GM12892 (cell line): ENCODE data around the gene VPS16.
"Not testable (repeated sequence)": the region's sequence is repeated elsewhere in the genome, so short reads cannot be mapped to it uniquely, and the experiment has no call there.

Experiments
- DNase-seq: peaks from one replicate; pipeline ENCODE4 v3.0.0; 2011; ENCODE audit not compliant: insufficient read length
- FAIRE-seq: peaks from 2 replicates; lab custom pipeline; 2011; peaks lifted over from hg19 to GRCh38; lab: Jason Lieb, UNC
- POLR2A ChIP-seq: IDR thresholded peaks from 2 replicates; pipeline ENCODE4 v1.6.1; 2011; ENCODE audit warnings: low read depth, low read length, control low read depth
- POLR2AphosphoS5 ChIP-seq: IDR thresholded peaks from 2 replicates; pipeline ENCODE4 v1.6.1; 2011; ENCODE audit warnings: low read depth, low read length, control low read depth
- TAF1 ChIP-seq: IDR thresholded peaks from 2 replicates; pipeline ENCODE4 v1.6.1; 2011; ENCODE audit warnings: low read depth, mild to moderate bottlenecking, control low read depth, low read length, borderline replicate concordance

Gene VPS16

DNA sequence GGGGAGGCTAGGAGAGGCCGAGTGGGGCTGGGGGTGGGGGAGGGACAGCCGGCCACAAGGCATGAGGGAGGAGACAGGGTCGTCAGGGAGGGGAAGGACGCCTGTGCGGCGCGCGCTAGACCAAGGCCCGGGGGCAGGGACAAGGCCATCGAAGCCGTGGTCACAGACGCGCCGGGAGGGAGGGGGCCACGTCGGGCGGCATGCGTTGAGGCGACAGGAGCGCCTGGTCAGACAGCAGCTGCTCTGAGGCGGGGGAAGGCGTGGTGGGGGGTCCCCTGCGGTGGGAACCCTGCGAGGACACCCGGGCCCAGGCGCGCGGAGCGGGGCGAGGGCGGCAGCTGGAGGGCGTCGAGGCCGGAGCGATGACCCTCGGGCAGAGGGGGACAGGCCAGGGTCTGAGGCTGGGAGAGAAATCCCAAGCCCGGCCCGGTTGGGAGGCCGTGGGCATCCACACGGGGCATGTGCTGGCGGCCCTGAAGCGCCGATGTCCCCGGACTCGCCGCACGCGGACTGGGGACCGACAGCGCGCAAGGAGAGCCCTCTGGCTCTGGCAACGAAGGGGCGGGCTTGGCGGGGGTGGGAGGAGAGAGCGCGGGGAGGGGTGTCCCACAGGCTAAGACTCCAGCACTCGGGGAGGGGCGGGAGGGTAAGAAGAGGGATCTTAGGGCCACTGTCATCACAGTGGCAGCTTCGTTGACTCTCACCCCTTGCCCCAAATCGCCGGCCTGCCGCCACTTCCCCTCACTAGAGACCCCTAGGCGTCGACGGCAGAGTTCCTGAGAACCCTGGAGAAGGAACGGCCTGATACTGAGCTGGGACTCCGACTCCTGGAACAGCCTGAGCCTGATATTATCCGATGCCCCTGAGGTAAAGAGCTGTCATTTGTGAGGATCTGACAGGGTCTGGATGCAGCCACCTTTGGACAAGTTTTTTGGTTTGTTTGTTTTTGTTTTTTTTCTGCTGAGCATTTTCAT is 19.4 kb upstream of the VPS16 start:
- TF ChIP-seq POLR2A (no peak), TAF1 (no peak), POLR2AphosphoS5 (no peak)
- no peak for FAIRE-seq
- DNase-seq: no peak

DNA sequence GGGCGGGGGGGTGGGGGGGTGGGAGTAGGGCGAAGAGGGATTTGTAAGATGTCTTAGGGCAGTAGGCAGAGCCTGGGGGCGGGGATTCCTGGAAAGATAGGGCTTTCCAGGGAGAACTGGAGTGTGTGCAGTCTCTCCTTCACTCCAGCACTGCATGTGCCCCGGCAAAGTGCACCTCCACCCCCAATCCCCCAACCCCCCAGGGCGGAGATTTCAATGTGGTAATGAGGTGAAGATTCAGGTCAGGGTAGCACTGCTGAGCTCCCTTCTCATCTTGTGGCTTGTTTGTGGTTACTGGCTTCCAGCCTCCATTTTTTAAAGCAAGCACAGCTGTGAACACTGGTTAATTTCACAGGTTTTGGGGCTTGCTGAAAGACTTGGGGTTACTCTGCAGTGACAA is 18.5 kb upstream of the VPS16 start:
- no peak for DNase-seq

DNA sequence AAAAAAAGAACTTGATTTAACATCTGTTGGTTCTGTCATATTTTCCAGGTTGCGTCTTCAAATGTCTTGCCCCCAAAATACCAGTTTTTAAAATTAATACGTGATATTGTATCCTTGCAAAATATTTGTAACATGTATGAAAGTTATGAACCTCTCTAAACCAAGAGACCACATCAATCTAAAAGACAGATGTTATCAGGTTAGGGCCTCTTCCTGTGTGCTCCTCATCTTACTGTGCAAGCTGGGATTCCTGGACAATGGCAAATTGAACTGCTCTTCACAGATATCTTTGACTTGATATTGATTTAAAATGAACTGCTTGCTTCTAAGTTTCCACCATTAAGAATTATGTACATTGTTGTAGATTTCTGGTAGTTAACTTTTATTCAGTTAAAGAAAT is 14.8 kb upstream of the VPS16 start:
- FAIRE-seq (no peak), DNase-seq (no peak)

More for the DNA sequence above, 18.5 kb upstream of the VPS16 start:
- no peak for FAIRE-seq
- TF ChIP-seq TAF1 (no peak), POLR2A (no peak)

DNA sequence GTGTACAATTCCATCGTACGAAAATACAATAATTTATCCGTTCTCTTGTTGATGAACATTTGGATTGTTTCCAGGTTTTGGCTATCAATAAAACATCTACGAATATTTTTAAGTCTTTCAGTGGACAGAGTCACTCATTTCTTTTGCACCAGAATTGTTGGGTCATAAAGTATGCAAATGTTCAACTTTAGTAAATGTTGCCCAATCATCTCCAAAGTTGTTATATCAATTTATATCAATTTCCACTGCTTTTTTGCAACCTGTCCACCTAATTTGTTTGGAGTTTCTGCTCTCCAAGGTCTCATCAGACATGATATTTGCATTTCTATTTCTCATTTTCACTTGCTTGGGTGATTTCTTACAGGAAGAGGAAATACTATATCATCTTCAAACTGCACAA is 13.9 kb upstream of the VPS16 start:
- no peak for FAIRE-seq
- no peak for DNase-seq
- TF ChIP-seq TAF1: no peak
- TF ChIP-seq POLR2A: no peak
- TF ChIP-seq POLR2AphosphoS5: no peak

More for the DNA sequence above, 14.8 kb upstream of the VPS16 start:
- TF ChIP-seq POLR2AphosphoS5 (no peak), TAF1 (no peak), POLR2A (no peak)

DNA sequence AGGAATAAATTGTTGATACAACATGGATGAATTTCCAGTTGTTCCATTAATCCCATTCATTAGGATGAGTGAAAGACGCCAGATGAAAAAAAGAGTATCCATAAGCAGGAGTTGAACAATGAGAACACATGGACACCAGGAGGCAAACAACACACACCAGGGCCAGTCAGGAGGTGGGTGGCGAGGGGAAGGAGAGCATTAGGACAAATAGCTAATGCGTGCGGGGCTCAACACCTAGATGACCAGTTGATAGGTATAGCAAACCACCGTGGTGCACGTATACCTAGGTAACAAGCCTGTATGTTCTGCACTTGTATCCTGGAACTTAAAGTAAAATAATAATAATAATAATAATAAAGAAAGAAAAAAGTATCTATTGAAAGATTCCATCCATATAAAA is 11.2 kb upstream of the VPS16 start:
- TF ChIP-seq TAF1 (no peak), POLR2AphosphoS5 (no peak), POLR2A (no peak)
- DNase-seq (no peak), FAIRE-seq (no peak)

DNA sequence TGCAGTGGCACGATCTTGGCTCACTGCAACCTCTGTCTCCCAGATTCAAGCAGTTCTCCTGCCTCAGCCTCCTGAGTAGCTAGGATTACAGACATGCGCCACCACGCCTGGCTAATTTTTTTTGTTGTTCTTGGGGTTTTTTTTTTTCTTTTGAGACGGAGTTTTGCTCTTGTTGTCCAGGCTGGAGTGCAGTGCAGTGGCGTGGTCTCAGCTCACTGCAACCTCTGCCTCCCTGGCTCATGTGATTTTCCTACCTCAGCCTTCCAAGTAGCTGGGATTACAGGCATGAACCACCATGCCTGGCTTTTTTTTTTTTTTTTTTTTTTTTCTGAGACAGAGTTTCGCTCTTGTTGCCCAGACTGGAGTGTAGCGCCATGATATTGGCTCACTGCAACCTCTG is 9.3 kb upstream of the VPS16 start:
- DNase-seq, FAIRE-seq: not testable (repeated sequence)

DNA sequence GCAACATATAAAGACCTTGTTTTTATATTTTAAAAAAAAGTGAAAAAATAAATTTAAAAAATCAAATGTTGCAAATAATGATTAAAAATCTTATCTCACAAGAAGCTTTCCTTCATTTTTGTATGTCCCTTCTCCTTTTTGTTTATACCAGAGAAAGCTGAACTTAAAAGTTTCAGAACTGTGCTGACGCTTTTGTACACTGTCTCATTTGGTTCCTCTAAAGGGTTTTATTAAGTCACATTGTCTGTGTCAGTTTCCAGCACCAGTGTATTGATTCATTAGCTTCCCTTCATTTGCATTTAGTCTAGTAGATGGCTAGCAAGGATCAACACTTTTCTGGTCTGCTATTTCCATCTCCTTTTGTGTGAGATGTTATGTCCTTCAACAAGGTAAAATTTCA is 6.8 kb upstream of the VPS16 start:
- FAIRE-seq: no peak
- TF ChIP-seq POLR2A (no peak), POLR2AphosphoS5 (no peak), TAF1 (no peak)
- no peak for DNase-seq

DNA sequence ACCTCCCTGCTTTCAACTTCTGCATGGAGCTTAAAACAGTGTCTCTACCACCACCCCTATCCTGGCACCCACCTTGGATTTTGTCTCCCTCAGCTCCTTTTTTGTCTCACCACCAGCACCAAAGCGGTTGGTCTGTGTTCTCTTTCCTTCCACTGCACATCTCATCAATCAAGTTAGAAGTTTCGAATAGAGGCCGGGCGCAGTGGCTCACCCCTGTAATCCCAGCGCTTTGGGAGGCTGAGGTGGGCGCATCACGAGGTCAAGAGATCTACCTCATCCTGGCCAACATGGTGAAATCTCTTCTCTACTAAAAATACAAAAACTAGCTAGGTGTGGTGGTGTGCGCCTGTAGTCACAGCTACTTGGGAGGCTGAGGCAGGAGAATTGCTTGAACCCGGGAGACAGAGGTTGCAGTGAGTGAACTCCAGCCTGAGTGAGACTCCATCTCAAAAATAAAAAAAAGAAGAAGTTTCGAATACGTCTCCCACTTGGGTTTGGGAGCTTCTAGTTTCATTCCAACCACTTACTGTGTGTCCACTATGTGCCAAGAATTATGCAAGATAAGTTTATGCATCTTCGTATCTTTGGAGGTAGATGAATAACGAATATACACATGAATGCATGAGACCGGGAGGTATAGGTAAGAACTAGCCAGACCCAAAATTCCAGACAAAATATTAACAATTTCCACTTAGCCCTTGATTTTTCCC is 6.0 kb upstream of the VPS16 start:
- DNase-seq (no peak), FAIRE-seq (no peak)

DNA sequence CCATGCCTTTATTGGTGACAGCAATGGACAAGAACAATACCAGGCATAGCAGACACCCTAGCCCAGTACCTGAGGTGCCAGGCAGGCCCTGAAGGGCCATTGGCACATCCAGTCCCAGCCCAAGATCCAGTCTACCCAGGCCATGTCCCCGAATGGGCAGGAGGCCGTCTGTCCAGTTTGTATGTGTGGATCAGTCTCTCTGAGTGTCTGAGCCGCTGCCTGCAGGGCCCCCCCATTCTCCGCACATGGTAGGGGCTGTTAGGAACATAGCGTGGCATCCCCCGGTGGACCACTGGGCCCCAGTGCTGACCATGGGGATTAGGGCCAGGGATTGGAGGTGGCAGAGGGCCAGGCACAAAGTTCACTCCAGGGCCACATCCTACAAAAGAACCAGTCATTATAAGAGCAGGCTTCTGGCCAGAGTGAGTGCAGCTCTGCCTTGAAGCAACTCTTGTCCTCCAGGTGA is 5.2 kb upstream of the VPS16 start:
- TF ChIP-seq POLR2AphosphoS5 (no peak), POLR2A (no peak), TAF1 (no peak)
- FAIRE-seq (no peak), DNase-seq (no peak)

More for the DNA sequence above, 6.0 kb upstream of the VPS16 start:
- TF ChIP-seq POLR2A (no peak), POLR2AphosphoS5 (no peak), TAF1 (no peak)

DNA sequence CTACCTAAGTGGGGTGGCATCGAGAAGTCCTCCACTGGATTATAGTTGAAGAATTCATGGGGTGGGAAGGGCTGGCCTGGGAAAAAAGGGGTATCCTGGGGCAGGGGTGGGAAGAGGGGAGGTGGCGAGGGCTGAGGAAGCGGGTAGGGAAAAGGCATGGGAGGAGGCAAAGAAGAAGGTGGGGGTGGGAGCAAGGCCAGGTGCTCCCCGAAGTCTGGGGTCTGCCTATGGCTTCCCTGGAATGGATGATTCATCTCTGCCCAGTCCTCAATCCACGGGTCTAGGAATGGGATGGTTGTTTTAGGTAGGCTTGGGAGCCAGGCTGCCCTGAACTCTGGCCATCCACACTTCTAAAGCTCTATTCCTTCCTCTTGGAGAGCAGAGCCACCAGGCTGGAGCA is 4.5 kb upstream of the VPS16 start:
- FAIRE-seq: no peak

DNA sequence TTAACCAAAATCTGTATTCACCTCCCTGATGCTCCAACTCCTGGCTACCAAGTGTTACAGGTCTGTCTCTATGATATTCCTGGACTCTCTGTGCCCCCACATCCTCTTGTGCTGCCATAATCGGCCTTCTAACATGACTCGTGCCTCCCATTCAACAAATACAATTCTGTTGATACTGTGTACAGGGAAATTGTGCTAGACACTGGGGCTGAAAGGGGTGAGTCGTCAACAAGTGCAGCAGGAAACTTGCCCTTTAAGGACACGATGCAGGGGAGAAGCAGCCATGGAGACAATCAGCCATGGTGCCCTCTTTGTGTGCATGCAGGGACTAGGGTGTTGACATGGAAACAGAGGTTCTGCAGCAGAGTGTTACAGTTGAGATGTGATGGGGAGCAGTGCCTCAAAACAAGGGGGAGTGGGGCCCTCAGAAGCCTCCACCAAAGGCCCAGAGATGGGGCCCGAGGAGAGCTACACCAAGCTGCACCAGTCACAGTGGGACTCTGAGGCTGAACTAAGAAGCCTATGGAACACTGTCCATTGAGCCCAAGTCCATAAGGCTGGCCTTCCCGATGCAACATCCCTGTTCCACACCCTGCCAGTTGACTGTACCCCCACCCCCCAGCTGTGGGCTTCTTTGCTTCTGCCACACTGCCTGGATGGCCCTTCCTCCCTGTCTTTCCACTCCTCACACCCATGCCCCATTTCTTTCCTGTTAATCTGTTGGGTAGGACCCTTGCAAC is 3.2 kb upstream of the VPS16 start:
- FAIRE-seq: no peak
- DNase-seq: no peak
- TF ChIP-seq TAF1: no peak
- TF ChIP-seq POLR2A: no peak
- TF ChIP-seq POLR2AphosphoS5: no peak

More for the DNA sequence above, 4.5 kb upstream of the VPS16 start:
- TF ChIP-seq POLR2AphosphoS5 (no peak), TAF1 (no peak), POLR2A (no peak)
- DNase-seq: no peak
